IgD-negative memory B cell (primary cell): Measurements from ENCODE around the gene LRCH3. TPM values are rescaled to one million over a fixed set of nuclear protein-coding genes. Genes with fewer than 3 reads are reported as not detected.
A peak's percentile ranks its signal among the peaks of the same experiment; 100 is the strongest.

Experiments used
- H3K27ac Mint-ChIP-seq, 3 donors: one replicate each; pipeline ENCODE4 v1.8.0; 2020 to 2022; ENCODE audit warnings: mild to moderate bottlenecking in 3 of 3, mixed read lengths in 3 of 3, moderate library complexity in 1 of 3
- H3K27me3 Mint-ChIP-seq: one replicate; pipeline ENCODE4 v1.8.0; 2021; ENCODE audit warnings: mixed read lengths
- H3K36me3 Mint-ChIP-seq: one replicate; pipeline ENCODE4 v1.8.0; 2020; ENCODE audit warnings: mild to moderate bottlenecking, mixed read lengths
- H3K4me1 Mint-ChIP-seq, 3 donors: one replicate each; pipeline ENCODE4 v1.8.0; 2020 to 2022; ENCODE audit warnings: mixed read lengths in 3 of 3, mild to moderate bottlenecking in 1 of 3
- H3K4me3 Mint-ChIP-seq, 4 donors: one replicate each; pipeline ENCODE4 v1.8.0; 2020 to 2022; ENCODE audit warnings: mild to moderate bottlenecking in 4 of 4, mixed read lengths in 4 of 4, moderate library complexity in 3 of 4
- H3K9me3 Mint-ChIP-seq, 3 donors: one replicate each; pipeline ENCODE4 v1.8.0; 2020 to 2021; ENCODE audit warnings: mixed read lengths in 3 of 3, mild to moderate bottlenecking in 1 of 3
- polyA plus RNA-seq: library from polyadenylated mRNA; unstranded; fragments of 300-500 nt; fragmentation: Illumina TruSeq; gene quantifications from one replicate; pipeline ENCODE4 v1.2.3, GENCODE V29; 2021

LRCH3 gene
- 24.3 TPM for polyA plus RNA-seq

GRCh38 chr3:197791113-197791891, at the start of gene LRCH3:
Gene LRCH3 (plus strand): TSS chr3:197791254. CDS start chr3:197791279, 25 bp downstream.
- Mint-ChIP-seq H3K4me1 (peaks cover 32 to 44% (median 43%) of the 10 kb centered on the region in 3 donors), H3K27me3 (no peaks in the 10 kb centered on the region), H3K9me3 (no peaks in the 10 kb centered on the region), H3K27ac (peak within 1 kb of the TSS; percentile 98 to 99 (median 99)), H3K4me3 (peak within 1 kb of the TSS; percentile 97 to 99 (median 98)), H3K36me3 (no peaks in the 10 kb centered on the region)

- H3K27ac Mint-ChIP-seq: peak overlapping the region in 1 of 3 donors; percentile 53
- peaks cover 0 to 7% (median 7%) of the 10 kb centered on the region in 3 donors for H3K4me1 Mint-ChIP-seq
- no peaks in the 10 kb centered on the region for H3K36me3 Mint-ChIP-seq
- H3K4me3 Mint-ChIP-seq: no peak overlapping the region
- no peaks in the 10 kb centered on the region for H3K27me3 Mint-ChIP-seq
- no peaks in the 10 kb centered on the region for H3K9me3 Mint-ChIP-seq
These were observed 48.3 kb upstream of the LRCH3 start for GRCh38 chr3:197742787-197743186.

GRCh38 chr3:197746209-197746608, 44.8 kb upstream of the LRCH3 start:
- Mint-ChIP-seq H3K9me3 (no peaks in the 10 kb centered on the region), H3K36me3 (no peaks in the 10 kb centered on the region), H3K27me3 (no peaks in the 10 kb centered on the region), H3K4me1 (peaks cover 6 to 10% (median 7%) of the 10 kb centered on the region in 3 donors), H3K27ac (no peak overlapping the region), H3K4me3 (no peak overlapping the region)

GRCh38 chr3:197746801-197747237, 44.2 kb upstream of the LRCH3 start:
- peak overlapping the region in 1 of 4 donors; percentile 26 for H3K4me3 Mint-ChIP-seq
- peaks cover 8 to 12% (median 9%) of the 10 kb centered on the region in 3 donors for H3K4me1 Mint-ChIP-seq
- H3K27ac Mint-ChIP-seq: peak overlapping the region in 1 of 3 donors; percentile 66
- no peaks in the 10 kb centered on the region for H3K36me3 Mint-ChIP-seq
- H3K9me3 Mint-ChIP-seq: no peaks in the 10 kb centered on the region
- no peaks in the 10 kb centered on the region for H3K27me3 Mint-ChIP-seq

- Mint-ChIP-seq H3K4me1 (peaks cover 18 to 25% (median 23%) of the 10 kb centered on the region in 3 donors), H3K36me3 (no peaks in the 10 kb centered on the region), H3K9me3 (no peaks in the 10 kb centered on the region), H3K27me3 (no peaks in the 10 kb centered on the region), H3K4me3 (peak overlapping the region; percentile 91 to 97 (median 94)), H3K27ac (peak overlapping the region; percentile 91 to 95 (median 92))
These were observed 42.3 kb upstream of the LRCH3 start for GRCh38 chr3:197748597-197749314.

GRCh38 chr3:197749315-197749600, 41.8 kb upstream of the LRCH3 start:
- Mint-ChIP-seq H3K36me3 (no peaks in the 10 kb centered on the region), H3K4me1 (peaks cover 22 to 28% (median 27%) of the 10 kb centered on the region in 3 donors), H3K27ac (peak overlapping the region; percentile 91 to 95 (median 92)), H3K4me3 (peak overlapping the region; percentile 91 to 97 (median 94)), H3K9me3 (no peaks in the 10 kb centered on the region), H3K27me3 (no peaks in the 10 kb centered on the region)

- Mint-ChIP-seq H3K4me3 (peak within 1 kb of the TSS; percentile 91 to 97 (median 95)), H3K27ac (peak within 1 kb of the TSS; percentile 91 to 97 (median 92)), H3K9me3 (no peaks in the 10 kb centered on the region), H3K36me3 (no peaks in the 10 kb centered on the region), H3K4me1 (peaks cover 22 to 29% (median 28%) of the 10 kb centered on the region in 3 donors), H3K27me3 (no peaks in the 10 kb centered on the region)
These were observed 41.3 kb upstream of the LRCH3 start, which contains the start of gene FYTTD1 for GRCh38 chr3:197749601-197750395. Gene FYTTD1 (plus strand): TSS chr3:197749883. CDS start chr3:197749972, 89 bp downstream.

GRCh38 chr3:197750396-197750831, 40.6 kb upstream of the LRCH3 start:
- H3K36me3 Mint-ChIP-seq: no peaks in the 10 kb centered on the region
- H3K4me1 Mint-ChIP-seq: peaks cover 25 to 32% (median 31%) of the 10 kb centered on the region in 3 donors
- H3K9me3 Mint-ChIP-seq: no peaks in the 10 kb centered on the region
- peak overlapping the region; percentile 91 to 97 (median 92) for H3K27ac Mint-ChIP-seq
- peak overlapping the region; percentile 91 to 95 (median 95) for H3K4me3 Mint-ChIP-seq
- no peaks in the 10 kb centered on the region for H3K27me3 Mint-ChIP-seq

GRCh38 chr3:197750858-197751737, 40.0 kb upstream of the LRCH3 start:
- H3K4me1 Mint-ChIP-seq: peaks cover 28 to 34% (median 33%) of the 10 kb centered on the region in 3 donors
- peak overlapping the region; percentile 91 to 95 (median 95) for H3K4me3 Mint-ChIP-seq
- no peaks in the 10 kb centered on the region for H3K27me3 Mint-ChIP-seq

GRCh38 chr3:197752107-197752506, 38.9 kb upstream of the LRCH3 start:
- Mint-ChIP-seq H3K4me3 (peak overlapping the region; percentile 69 to 88 (median 79)), H3K27me3 (no peaks in the 10 kb centered on the region), H3K27ac (peak overlapping the region; percentile 74 to 91 (median 85)), H3K9me3 (no peaks in the 10 kb centered on the region), H3K4me1 (peaks cover 31 to 42% (median 38%) of the 10 kb centered on the region in 3 donors), H3K36me3 (no peaks in the 10 kb centered on the region)

More at GRCh38 chr3:197750858-197751737, 40.0 kb upstream of the LRCH3 start:
- no peaks in the 10 kb centered on the region for H3K9me3 Mint-ChIP-seq
- H3K36me3 Mint-ChIP-seq: no peaks in the 10 kb centered on the region
- peak overlapping the region; percentile 91 to 97 (median 92) for H3K27ac Mint-ChIP-seq

GRCh38 chr3:197753263-197753662, 37.8 kb upstream of the LRCH3 start:
- peak overlapping the region in 1 of 3 donors; percentile 8 for H3K27ac Mint-ChIP-seq
- H3K36me3 Mint-ChIP-seq: no peaks in the 10 kb centered on the region
- H3K4me3 Mint-ChIP-seq: peak overlapping the region in 1 of 4 donors; percentile 77
- no peaks in the 10 kb centered on the region for H3K27me3 Mint-ChIP-seq
- peaks cover 31 to 42% (median 38%) of the 10 kb centered on the region in 3 donors for H3K4me1 Mint-ChIP-seq
- no peaks in the 10 kb centered on the region for H3K9me3 Mint-ChIP-seq

GRCh38 chr3:197756704-197757103, 34.4 kb upstream of the LRCH3 start:
- Mint-ChIP-seq H3K27me3 (no peaks in the 10 kb centered on the region), H3K4me1 (peaks cover 26 to 33% (median 26%) of the 10 kb centered on the region in 3 donors), H3K36me3 (no peaks in the 10 kb centered on the region), H3K9me3 (no peaks in the 10 kb centered on the region), H3K27ac (no peak overlapping the region), H3K4me3 (no peak overlapping the region)

- Mint-ChIP-seq H3K4me1 (peaks cover 13 to 20% (median 14%) of the 10 kb centered on the region in 3 donors), H3K4me3 (no peak overlapping the region), H3K9me3 (no peaks in the 10 kb centered on the region), H3K36me3 (no peaks in the 10 kb centered on the region), H3K27ac (no peak overlapping the region), H3K27me3 (no peaks in the 10 kb centered on the region)
These were observed 32.5 kb upstream of the LRCH3 start for GRCh38 chr3:197758512-197758911.

- Mint-ChIP-seq H3K4me1 (peaks cover 0 to 2% (median 0%) of the 10 kb centered on the region in 3 donors), H3K9me3 (no peaks in the 10 kb centered on the region), H3K4me3 (no peak overlapping the region), H3K27ac (no peak overlapping the region), H3K36me3 (peaks cover 4% of the 10 kb centered on the region), H3K27me3 (no peaks in the 10 kb centered on the region)
These were observed 29.3 kb upstream of the LRCH3 start for GRCh38 chr3:197761784-197762183.
